Astrocyte of the hippocampus (primary cell): Measurements from ENCODE around the gene MAN1C1.
A peak's percentile ranks its signal among the peaks of the same experiment; 100 is the strongest.
"Not testable (repeated sequence)": the region's sequence is repeated elsewhere in the genome, so short reads cannot be mapped to it uniquely, and the experiment has no call there.

Source experiments
- DNase-seq: peaks from one replicate; pipeline ENCODE4 v3.0.0; 2011; ENCODE audit warnings: low read depth, low spot score

Gene MAN1C1

DNA sequence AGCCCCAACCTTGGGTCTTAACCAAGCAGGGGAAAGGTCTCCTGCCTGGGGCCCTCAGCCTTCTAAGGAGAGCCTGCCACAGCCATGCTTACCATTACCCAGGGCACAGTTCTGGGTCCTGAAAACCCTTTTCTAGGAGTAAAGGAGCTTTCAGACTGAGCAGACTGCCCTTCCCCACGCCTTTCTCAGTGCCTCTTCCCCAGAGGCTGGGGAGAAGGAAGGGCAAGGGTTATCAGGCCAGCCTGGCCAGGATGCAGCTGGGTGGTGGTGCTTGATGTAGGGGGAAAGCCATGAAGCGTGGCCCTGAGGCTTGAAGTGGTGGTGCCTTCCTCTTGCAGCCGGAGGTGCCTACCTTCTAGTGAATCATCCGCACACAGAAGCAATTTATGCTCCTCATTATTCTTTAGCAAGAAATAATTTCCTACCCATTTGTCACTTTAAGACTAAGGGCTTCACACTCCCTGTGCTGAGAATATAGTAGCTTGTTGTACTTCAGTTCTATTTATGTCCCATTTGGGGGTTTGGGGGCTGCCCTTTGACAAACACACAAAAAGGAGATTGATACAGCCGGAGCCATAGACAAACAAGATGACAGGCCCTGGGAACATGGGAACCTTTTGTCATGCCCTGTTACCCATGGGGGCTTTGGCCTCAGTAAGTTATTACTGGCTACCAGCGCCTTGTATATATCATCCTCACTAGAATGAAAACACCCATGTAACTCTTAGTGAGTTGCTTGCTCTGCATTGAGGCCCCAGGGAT is 40.7 kb downstream of the MAN1C1 start:
- DNase-seq = no peak

DNA sequence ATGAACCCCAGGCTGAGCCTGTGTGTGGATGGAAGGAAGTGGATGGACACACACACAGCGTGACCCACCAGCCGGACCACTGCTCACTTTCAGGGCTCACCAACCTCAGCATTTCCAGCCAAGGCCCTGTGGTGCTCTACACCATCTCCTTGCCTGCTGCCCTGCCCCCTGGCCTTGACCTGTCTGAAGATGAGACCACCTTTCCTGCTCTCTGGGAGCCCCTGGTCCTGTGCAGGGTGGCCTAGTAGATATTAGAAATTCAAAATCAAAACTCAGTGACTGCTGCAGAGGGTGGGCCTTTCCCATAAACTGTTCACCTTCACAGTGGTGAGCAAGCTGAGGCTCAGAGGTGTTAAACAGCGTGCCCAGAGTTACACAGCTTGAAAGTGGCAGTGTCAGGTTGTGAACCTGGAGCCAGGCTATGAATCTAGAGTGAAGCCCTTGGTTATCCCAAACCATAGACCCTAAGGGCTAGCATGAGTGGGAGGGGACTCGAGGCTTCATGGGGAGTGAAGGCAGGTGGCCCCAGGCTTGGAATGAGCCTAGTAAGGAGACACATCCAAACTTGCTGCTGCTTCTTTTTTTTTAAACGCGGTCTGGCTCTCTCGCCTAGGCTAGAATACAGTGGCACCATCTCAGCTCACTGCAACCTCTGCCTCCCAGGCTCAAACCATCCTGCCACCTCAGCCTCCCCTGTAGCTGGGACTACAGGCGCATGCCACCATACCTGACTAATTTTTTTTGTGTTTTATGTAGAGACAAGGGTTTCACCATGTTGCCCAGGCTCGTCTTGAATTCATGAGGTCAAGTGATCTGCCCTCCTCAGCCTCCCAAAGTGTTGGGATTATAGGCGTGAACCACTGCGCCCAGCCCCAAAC is 41.5 kb downstream of the MAN1C1 start:
- no peak for DNase-seq

GRCh38 chr1:25658791-25659431 is 42.3 kb downstream of the MAN1C1 start:
- no peak for DNase-seq

- DNase-seq = no peak
Observed at GRCh38 chr1:25661043-25661815, 44.6 kb downstream of the MAN1C1 start.

GRCh38 chr1:25662061-25662460 is 45.5 kb downstream of the MAN1C1 start:
- DNase-seq = no peak

DNA sequence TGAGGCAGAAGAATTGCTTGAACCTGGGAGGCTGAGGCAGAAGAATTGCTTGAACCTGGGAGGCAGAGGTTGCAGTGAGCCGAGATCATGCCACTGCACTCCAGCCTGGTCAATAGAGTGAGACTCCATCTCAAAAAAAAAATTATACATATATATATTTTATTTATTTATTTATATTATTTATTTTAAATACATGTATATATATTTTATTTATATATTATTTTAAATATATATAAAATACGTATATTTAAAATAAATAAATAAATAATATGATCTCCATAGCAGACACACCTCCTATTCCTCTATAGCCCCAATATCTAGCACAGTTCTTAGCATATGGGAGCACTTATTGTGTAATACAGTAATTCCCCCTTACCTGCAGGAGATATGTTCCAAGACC is 46.4 kb downstream of the MAN1C1 start:
- DNase-seq = not testable (repeated sequence)

DNA sequence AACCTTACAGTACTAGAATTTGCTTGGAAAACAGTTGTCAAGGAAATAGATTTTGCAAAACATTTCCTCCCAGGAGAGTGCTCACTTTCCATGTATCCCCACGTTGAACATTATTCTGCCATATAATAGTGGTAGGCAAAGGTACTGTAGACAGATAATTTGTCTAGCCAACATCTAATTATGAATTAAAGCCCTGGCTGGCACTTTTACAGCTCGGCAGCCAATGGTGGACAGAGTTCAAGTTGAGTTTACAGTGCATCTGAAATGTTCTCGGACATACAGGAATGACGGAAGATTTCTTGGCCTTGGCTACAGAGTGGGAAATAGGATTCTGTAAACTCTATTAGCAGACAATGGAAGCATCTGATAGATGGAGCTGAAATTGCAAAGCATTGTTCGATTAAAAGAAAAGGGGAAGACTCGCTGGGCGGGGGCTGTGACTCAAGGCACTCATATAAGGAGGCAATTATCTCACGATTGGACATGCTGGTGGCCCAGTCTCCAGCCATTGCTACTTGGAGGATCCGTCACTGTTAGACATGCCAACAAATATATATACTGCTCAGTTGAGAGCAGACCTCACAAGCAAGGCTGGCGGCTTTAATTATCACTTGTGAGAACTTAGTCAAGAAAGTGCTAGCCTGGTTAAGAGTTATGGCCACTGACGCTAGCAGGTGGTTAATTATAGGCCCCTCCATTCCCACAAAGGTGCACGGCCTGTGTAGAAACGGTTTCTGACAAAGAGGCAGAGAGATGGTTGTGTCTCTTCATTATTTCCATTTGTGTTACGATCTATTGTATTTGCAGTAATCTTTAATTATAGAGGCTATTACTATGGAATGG is 48.0 kb downstream of the MAN1C1 start:
- no peak for DNase-seq

DNA sequence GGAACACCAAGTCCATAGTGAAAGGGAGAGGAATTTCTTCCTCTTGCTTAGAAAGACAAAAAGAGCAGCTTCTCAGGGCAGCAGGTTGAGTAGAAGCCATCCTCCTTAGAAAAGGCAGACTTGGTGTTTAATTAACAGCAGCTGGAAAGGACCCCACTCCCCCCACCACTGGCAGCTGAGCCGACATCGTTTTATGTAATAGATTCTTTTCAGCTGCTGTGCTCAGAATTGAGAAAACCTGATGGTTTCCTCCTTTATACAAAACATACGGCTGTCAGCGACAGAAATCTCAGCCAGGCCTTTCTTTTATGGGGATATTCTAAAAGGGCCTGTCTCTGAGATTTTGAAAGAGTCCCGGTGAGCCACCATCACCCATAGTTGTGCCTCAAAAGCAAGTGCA is 49.9 kb downstream of the MAN1C1 start:
- no peak for DNase-seq

DNA sequence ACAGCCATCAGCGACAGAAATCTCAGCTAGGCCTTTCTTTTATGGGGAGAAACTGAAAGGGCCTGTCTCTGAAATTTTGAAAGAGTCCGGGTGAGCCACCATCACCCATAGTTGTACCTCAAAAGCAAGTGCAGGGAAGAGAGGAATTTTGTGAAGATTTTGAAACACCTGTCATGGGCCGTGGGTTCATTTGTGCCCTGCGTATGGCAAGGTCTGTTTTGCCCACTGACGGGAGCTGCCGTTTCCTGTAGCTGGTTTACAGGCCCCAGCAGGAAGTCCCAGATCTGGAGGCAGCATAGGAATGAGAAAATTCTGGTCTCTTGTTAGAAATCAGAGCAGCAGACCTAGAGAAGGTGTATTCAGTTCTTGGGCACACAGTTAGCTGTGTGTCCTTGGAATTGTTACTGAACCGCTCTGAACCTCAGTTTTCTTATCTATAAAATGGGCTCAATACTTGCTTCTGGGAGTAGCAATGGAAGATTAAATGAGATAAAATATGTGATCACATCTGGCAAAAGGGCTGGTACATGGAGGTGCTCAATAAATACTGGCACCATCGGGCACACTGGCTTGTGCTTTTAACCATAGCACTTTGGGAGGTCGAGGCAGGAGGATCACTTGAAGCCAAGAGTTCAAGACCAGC is 52.5 kb downstream of the MAN1C1 start:
- no peak for DNase-seq

DNA sequence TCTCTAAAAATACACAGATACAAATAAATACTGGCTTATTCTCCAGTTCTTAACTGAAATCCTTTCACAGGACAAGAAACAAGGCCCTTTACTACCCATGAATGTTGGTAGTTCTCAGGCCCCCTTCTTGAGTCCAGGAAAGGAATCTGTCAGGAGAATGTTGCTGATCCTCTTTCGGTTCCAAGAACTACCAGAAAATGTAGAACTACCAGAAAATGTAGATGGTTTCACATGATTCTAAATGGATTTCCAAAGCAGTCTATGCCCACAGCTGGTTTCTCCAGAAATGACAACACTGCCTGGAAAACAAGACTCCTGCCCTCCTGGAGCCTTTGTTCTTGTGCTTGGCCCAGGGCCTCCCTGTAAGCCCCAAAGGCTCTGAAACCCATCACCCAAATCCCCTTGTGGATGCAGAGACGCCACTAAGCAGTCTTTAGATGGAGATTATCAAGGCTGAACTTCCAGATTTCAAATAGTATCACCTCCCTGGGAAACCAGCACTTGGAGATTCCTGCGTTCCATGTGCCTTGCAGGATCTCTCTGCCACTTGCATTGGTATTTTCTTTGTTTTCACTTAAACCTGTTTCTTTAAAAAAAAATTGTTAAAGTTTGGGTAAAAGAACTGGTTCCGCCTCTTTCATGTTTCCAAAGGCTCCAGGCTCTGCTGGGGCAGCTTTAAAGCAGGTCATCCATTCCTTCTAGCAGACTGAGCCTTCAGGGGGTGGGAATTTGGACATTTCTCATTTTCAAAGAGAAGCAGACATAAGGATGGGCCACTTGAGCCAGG is 53.4 kb downstream of the MAN1C1 start:
- no peak for DNase-seq

- DNase-seq = no peak
Observed at GRCh38 chr1:25671929-25672328, 55.3 kb downstream of the MAN1C1 start.

DNA sequence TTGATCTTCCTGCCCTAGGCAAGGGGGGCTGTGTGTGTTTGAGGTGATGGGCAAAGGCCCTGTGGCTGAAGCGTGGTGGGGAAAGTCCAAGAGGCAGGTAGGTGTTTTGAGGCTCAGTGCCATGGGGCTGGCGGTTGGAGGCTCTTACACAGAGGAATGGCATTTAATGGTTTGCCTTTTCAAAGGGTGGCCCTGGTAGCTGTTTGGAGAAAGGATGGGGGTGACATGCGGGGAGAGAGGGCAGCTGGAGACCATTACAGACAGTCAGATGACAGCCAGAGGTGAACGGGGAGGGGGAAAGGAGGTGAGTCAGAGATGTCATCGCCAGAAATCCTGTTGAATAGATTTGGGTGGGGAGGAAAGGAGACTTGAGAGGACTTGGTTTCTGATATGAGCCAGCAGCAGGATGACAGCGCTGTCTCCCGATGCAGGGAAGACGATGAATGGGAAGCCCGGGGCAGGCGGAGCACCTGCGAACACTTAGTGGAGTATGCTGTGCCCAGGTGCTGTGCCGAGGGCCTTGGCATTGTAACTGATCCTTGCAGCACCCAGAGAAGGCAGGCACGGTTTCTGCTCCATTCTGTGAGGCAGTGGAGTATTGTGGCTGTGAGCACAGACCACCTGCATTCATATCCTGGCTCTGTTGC is 56.3 kb downstream of the MAN1C1 start:
- peak; percentile 69 for DNase-seq

- no peak for DNase-seq
Observed at GRCh38 chr1:25673456-25673855, 56.9 kb downstream of the MAN1C1 start.

DNA sequence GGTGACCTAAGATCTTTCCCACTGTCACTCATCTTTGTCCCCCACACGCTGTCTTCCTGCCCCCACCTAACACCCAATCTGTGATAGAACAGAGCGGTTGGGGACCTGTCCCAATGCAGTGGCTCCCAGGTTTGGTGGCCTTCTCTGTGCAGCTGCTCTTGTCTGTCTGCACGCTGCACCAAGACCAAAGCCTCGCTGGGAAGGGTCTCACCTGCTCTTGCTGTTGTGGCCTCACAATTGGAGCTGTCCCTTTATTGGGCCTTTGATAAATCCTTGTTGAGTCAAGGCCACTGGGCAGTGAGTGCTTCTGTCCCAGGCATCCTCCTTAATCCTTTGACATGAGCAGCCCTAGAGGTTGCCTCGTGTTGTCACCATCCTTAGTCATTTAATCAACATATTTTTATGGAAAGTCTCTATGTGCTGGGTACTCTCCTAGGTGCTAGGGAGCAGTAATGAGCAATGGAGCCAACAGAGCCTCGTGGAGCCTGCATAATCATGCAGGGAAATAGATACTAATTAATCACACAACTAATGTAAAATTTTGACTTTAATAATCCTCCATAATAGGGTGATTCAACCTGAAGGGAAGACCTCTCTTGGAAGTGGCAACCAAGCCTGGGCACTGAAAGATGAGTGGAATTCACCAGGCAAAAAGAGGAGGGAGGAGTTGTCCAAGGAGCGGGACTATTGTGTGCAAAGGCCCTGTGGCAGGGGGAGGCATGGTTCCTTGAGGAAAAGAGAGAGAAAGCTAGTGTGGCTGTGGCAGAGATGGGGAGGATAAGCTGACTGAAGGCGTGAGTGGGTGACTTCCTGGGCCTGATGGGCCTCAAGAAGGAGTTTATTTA is 57.6 kb downstream of the MAN1C1 start:
- no peak for DNase-seq

GRCh38 chr1:25674807-25675084 is 58.2 kb downstream of the MAN1C1 start:
- DNase-seq = no peak

DNA sequence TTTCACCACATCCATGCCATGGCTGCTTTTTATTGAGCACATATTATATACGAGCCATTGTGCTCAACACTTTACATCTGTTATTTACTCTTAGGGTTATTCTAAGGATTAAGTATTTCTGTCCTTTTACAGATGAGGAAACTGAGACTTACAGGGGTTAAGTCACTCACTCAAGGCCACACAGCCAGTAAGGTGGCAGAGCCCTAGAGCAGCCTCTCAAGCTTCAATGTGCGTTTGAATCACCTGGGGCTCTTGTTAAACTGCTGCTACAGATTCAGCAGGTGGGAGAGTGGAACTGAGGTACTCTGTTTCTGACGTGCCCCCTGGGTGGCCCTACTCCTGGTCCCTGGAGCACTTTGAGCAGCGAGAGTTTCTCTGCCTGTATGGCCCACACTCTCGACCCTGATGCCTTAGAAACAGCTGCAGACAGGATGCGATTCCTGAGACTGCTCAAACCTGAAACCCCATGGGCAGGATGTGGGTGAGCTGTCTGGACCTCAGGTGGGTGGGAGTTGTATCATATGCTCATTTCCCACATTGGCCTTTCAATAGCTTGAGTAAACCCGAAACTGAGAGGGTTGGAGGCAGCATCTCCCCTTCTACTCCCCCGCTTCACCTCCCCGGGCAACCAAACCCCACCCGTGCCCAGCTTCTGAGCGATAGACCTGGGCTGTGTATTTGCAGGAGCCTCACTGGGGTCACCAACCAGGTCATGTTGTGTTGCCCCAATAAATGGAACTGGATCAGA is 59.3 kb downstream of the MAN1C1 start:
- no peak for DNase-seq

GRCh38 chr1:25676488-25676887 is 59.9 kb downstream of the MAN1C1 start:
- peak; percentile 80 for DNase-seq
